ENCODE results near the gene SPSB2.

DNA sequence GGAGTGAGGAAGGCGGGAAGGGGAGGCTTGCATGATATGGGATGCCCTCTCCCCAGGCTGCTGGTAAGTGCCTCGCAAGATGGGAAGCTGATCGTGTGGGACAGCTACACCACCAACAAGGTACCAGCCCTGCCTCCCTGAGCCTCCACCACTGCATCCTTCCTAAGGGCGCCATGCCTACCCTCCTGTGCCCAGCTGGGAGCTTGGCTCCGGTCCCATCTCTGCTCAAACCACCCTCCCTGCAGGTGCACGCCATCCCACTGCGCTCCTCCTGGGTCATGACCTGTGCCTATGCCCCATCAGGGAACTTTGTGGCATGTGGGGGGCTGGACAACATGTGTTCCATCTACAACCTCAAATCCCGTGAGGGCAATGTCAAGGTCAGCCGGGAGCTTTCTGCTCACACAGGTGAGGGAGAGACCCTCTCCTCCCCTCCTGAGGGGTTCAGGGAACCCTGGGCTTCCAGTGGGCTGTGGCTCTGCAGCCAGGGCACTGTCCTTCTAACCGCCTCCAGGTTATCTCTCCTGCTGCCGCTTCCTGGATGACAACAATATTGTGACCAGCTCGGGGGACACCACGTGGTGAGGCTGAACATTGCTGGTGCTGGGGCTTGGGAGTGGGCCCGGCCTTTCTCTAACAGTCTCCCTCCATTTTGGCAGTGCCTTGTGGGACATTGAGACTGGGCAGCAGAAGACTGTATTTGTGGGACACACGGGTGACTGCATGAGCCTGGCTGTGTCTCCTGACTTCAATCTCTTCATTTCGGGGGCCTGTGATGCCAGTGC, 29.8 kb downstream of the SPSB2 start:
- TF ChIP-seq CTCF (IDR thresholded peaks at IDR 0.05; ENCODE audit: low read depth, low read length, poor library complexity, severe bottlenecking) (peak; percentile 26), EZH2phosphoT487 (IDR thresholded peaks at IDR 0.05; ENCODE audit: borderline replicate concordance, low read length) (no peak)
